GM19324 (cell line): ENCODE measurements around the gene DDR1.

Source experiments
- ATAC-seq: cut with Tn5 transposase; IDR thresholded peaks from one replicate; pipeline ENCODE4 v1.9.1; 2021; ENCODE audit warnings: mild to moderate bottlenecking, moderate library complexity; ENCODE audit not compliant: unreplicated experiment, low FRiP score

Gene DDR1

GRCh38 chr6:30879684-30880427, 4.5 kb upstream of the DDR1 start:
- ATAC-seq, result no peak

DNA sequence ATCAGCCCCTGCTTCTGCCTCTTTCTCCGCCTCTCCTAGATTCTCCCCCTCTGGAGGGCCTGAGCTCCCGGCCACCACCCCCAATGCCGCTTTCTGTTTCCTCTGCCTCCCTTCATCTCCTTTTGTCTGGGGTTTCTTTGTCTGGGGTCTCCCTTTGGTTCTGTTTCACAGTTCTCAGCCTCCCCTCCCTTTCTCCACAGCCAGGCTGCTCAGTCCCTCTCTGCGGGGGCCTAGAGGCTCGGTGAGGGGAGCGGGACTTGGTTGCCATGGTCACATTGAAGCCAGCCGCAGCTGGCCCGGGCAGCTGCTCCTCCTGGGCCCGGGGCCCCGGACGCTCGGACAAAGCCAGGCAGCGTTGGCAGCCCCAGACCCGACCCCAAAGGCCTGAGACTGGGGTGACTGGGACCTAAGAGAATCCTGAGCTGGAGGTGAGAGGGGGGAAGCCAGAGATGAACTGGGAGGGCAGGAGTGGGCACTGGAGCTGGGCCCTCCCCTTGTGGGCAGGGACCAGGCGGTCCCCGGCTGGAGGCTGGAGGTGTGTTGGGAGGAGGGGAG, 3.5 kb upstream of the DDR1 start:
- no peak for ATAC-seq

DNA sequence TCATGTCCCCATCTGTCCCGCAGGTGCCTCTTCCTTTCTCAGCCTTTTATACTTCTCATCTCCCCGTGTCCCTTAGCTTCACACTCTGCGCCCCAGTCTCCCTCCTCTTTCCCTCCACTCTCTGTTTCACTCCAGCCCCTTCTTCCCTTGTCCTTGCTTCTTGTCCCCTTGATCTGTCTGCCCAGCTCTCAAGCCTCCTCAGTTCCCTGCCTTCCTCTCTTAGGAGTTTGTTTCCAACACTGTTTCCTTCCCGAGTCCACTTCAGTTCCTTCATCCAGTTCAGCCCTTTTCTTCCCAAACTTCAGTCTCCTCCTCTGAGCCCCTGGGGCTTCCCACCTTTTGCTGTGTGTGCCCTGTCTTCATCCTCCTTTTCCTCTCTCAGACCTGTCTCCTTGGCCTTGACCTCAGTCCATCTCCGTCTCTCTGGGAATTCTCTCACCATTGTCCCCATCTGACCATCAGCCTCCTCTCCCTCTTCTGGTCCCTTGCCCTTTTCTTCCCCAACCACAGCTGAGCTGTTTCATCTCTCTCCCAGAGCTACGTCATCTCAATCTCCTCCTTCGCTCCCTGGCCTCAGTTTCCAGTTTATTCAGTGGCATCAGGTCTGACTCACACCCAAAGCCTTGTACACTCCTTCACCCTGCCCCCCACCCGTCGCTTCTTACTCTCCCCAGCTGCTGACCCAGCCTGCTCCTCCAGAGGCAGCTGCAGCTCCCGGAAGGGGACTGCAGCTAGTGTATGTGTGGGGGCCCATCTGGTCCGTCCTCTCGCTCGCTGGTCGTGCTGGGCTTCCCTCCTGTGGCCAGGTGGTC, 2.7 kb upstream of the DDR1 start:
- no peak for ATAC-seq

DNA sequence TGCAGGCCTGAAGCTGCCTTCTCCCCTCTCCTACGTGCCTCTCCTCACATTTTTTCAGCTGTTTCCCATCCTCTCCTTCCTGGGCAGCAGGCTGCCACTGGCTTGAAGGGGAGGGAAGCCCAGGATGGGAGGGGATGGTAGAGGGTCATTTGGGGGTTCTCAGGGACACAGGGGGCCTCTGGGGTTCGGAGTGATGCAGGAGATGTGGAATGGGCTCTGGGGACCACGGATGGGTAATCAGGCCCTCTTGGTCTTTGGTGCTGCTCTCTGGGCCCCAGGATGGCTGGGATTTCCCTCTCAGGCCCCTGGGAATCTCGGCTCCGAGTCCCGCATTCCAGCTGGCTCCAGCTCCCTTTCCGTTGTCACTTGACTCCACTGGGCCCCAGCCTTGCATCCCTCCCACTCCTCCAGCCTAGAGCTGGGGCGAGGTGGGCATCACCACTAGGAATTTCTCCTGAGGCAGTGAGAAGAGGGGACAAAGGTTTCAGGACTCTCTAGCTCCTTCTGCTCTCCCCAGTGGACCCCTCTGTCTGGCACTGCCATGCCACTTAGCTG, 2.0 kb upstream of the DDR1 start:
- no peak for ATAC-seq

- ATAC-seq, result no peak
Measured at GRCh38 chr6:30882759-30883684, 1.3 kb upstream of the DDR1 start.

- no peak for ATAC-seq
Measured at GRCh38 chr6:30884521-30885480, 482 bp downstream of the DDR1 start.

GRCh38 chr6:30885481-30885998, 1.2 kb downstream of the DDR1 start:
- ATAC-seq, result no peak

- no peak for ATAC-seq
Measured at GRCh38 chr6:30885999-30886896, 1.9 kb downstream of the DDR1 start.

GRCh38 chr6:30886897-30887255, 2.6 kb downstream of the DDR1 start:
- ATAC-seq, result no peak

- ATAC-seq, result no peak
Measured at GRCh38 chr6:30887901-30888815, 3.8 kb downstream of the DDR1 start.

- no peak for ATAC-seq
Measured at GRCh38 chr6:30888816-30889495, 4.6 kb downstream of the DDR1 start.

GRCh38 chr6:30889496-30889885, 5.2 kb downstream of the DDR1 start:
- no peak for ATAC-seq

GRCh38 chr6:30889921-30890645, 5.8 kb downstream of the DDR1 start:
- ATAC-seq, result no peak

GRCh38 chr6:30890646-30891449, 6.5 kb downstream of the DDR1 start:
- ATAC-seq, result no peak

- ATAC-seq, result no peak
Measured at GRCh38 chr6:30891450-30891723, 7.1 kb downstream of the DDR1 start.
